Measurements from ENCODE around the gene SEPTIN3. TPM values are rescaled to one million over a fixed set of nuclear protein-coding genes. Genes with fewer than 3 reads are reported as not detected.

The SEPTIN3 gene
- total RNA-seq, 3 donors from 2014 or later = 0.16 to 2.2 (median 1.6) TPM

DNA sequence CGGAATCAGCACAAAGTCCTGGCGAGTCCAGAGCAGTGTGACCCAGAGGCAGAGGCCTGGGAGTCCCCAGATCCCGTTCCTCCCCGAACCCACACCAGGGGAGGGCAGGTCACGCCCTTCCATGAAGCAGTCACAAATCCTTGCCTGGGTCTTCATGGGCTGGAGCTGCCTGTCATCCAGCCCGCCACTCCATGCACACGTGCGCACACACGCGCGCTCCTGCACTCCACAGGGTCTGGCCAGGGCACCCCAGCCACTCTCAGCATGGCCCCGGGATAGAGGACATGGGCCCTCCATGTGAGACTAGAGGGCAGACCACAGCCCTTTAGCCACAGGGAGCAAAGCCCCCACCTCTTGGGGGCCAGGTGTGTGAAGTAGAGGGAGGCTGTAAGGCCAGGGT is 36.9 kb upstream of the SEPTIN3 start:
- H3K27ac ChIP-seq = no peak overlapping the region
- no peaks in the 10 kb centered on the region for H3K27me3 ChIP-seq
- H3K36me3 ChIP-seq = no peaks in the 10 kb centered on the region
- H3K4me3 ChIP-seq = no peak overlapping the region
- no peaks in the 10 kb centered on the region for H3K4me1 ChIP-seq
- no peaks in the 10 kb centered on the region for H3K9me3 ChIP-seq
- intact Hi-C loops (cut with DNase I; ENCODE audit: low total_unique reads) = no loop called here
- TF ChIP-seq POLR2A (IDR thresholded peaks at IDR 0.05) (no peak), POLR2AphosphoS5 (IDR thresholded peaks at IDR 0.05) (no peak)
- TF ChIP-seq, protein P1, sequence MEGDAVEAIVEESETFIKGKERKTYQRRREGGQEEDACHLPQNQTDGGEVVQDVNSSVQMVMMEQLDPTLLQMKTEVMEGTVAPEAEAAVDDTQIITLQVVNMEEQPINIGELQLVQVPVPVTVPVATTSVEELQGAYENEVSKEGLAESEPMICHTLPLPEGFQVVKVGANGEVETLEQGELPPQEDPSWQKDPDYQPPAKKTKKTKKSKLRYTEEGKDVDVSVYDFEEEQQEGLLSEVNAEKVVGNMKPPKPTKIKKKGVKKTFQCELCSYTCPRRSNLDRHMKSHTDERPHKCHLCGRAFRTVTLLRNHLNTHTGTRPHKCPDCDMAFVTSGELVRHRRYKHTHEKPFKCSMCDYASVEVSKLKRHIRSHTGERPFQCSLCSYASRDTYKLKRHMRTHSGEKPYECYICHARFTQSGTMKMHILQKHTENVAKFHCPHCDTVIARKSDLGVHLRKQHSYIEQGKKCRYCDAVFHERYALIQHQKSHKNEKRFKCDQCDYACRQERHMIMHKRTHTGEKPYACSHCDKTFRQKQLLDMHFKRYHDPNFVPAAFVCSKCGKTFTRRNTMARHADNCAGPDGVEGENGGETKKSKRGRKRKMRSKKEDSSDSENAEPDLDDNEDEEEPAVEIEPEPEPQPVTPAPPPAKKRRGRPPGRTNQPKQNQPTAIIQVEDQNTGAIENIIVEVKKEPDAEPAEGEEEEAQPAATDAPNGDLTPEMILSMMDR (IDR thresholded peaks at IDR 0.05) = no peak
- no peak for DNase-seq (ENCODE audit: low spot score in 2 of 2)

DNA sequence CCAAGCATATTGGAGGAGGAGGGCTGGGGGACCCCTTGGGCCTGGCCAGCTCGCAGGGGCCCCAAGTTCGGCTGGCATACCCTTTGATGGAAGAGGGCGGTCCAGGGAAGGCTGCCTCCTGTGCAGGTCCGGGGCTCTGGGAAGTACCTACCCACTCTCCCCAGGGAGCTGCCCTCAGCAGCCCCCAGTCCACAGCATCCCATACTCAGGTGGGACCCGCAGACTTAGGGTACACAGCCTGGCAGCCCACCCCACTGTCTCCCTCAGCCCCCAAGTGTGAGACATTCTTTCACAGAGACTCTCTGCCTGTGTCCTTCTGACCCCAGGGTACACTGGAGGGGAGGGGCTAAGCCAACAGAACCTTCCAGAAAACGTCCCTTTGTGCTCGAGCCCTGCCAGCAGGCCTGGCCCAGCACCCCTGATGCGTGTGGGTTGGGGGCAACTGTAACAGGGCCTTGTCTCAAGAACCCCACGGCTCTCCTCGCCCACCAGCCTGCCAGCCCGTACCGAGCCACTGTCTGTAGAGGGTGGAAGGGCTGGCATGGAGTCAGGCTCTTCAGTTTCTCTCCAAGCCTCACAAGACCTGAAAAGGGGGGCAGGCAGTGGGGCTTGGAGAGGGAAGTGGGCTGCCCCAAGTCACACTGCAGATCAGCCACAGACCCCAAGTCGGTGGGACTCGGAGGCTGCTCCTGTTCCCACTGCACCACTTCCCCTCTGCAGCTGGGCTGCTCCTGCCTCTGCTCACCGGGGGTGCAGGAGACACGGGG is 35.6 kb upstream of the SEPTIN3 start:
- no peaks in the 10 kb centered on the region for H3K27me3 ChIP-seq
- no peak overlapping the region for H3K4me3 ChIP-seq
- DNase-seq (ENCODE audit: low spot score in 2 of 2) = no peak
- no peaks in the 10 kb centered on the region for H3K36me3 ChIP-seq
- H3K9me3 ChIP-seq = no peaks in the 10 kb centered on the region
- H3K4me1 ChIP-seq = no peaks in the 10 kb centered on the region
- H3K27ac ChIP-seq = no peak overlapping the region
- intact Hi-C loops (cut with DNase I; ENCODE audit: low total_unique reads) = no loop called here
- TF ChIP-seq POLR2A (IDR thresholded peaks at IDR 0.05) (no peak), POLR2AphosphoS5 (IDR thresholded peaks at IDR 0.05) (no peak)
- TF ChIP-seq, protein P1 (IDR thresholded peaks at IDR 0.05) = no peak

DNA sequence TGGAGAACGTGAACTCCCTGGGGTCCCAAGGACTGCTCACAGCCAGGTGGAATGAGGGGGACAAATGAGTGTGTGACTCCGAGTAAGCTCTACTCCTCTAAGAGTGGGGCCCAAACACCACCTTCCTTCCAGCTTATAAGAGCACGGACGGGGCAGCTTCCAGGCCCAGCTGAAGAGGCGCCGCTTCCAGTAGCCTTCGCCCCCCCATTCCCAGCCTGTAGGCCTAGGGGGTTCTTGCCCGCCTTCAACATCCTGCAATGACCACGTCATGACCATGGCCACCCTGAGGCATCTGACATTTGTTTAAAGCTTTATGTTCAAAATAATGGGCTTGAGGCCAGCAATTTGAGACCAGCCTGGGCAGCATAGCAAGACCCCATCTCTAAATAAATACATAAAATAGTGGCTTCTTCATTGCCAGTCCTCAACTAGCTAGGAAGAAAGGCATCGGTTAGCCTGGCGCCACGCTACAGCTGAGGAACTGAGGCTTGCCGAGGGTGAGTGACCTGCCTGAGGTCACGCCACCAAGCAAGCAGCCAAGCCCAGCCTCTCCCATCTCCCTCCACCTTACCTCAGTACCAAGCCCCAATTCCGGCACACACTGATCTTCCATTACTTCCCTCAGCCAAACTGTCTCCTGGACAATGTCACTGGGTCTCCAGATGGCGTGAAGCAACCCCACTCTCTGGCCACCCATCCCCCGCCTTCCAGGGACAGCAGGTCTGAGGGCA is 34.8 kb upstream of the SEPTIN3 start:
- Histone ChIP-seq H3K4me1 (no peaks in the 10 kb centered on the region), H3K27me3 (no peaks in the 10 kb centered on the region), H3K9me3 (no peaks in the 10 kb centered on the region), H3K36me3 (no peaks in the 10 kb centered on the region), H3K4me3 (no peak overlapping the region), H3K27ac (no peak overlapping the region)
- TF ChIP-seq, protein P1 (IDR thresholded peaks at IDR 0.05) = no peak
- TF ChIP-seq POLR2A (IDR thresholded peaks at IDR 0.05) (no peak), POLR2AphosphoS5 (IDR thresholded peaks at IDR 0.05) (no peak)
- no peak for DNase-seq (ENCODE audit: low spot score in 2 of 2)
- intact Hi-C loops (cut with DNase I; ENCODE audit: low total_unique reads) = no loop called here

DNA sequence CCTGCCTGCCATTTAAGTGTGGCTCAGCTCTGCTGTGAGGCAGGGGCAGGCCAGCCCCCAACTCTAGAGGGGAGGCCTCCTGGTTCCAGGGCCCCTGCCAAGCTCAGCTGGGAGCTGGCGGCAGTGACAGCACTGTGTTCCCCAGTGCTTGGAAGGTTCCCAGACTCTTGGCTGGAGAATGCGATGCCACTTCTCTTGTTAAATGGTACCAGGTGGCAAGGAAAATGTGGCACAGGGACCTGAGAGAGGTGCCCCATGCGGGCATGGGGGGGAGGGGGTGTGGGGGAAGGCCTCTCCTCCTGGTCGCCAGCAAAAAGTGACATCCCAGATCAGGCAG is 34.3 kb upstream of the SEPTIN3 start:
- intact Hi-C loops (cut with DNase I; ENCODE audit: low total_unique reads) = no loop called here
- Histone ChIP-seq H3K4me1 (no peaks in the 10 kb centered on the region), H3K27ac (no peak overlapping the region), H3K9me3 (no peaks in the 10 kb centered on the region), H3K36me3 (no peaks in the 10 kb centered on the region), H3K4me3 (no peak overlapping the region), H3K27me3 (no peaks in the 10 kb centered on the region)
- no peak for DNase-seq (ENCODE audit: low spot score in 2 of 2)
- TF ChIP-seq, protein P1 (IDR thresholded peaks at IDR 0.05) = no peak
- TF ChIP-seq POLR2AphosphoS5 (IDR thresholded peaks at IDR 0.05) (no peak), POLR2A (IDR thresholded peaks at IDR 0.05) (no peak)

DNA sequence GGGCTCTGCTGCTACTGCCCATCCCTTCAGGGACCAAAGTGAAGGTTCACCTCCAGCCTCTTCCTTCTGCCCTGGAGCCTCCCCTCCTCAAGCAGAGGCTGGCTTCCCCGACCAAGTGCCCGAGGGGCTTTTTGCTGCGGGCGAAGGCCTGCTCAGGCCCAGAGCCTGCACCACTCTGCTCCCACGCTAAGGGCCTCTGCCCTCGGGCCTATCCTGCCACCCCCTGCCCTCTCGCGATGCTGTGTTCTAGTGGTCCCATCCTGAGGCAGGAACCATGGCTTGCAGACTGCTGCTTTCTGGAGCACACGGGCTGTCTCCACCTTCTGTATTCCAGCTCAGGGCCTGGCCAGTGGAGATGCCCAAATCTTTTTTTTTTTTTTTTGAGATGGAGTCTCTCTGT is 33.7 kb upstream of the SEPTIN3 start:
- no peak for TF ChIP-seq POLR2AphosphoS5 (IDR thresholded peaks at IDR 0.05)
- no peak for TF ChIP-seq POLR2A (IDR thresholded peaks at IDR 0.05)
- TF ChIP-seq, protein P1 (IDR thresholded peaks at IDR 0.05) = no peak
- intact Hi-C loops (cut with DNase I; ENCODE audit: low total_unique reads) = no loop called here
- no peak overlapping the region for H3K27ac ChIP-seq

More for the DNA sequence above, 33.7 kb upstream of the SEPTIN3 start:
- no peaks in the 10 kb centered on the region for H3K36me3 ChIP-seq
- no peaks in the 10 kb centered on the region for H3K4me1 ChIP-seq
- H3K27me3 ChIP-seq = no peaks in the 10 kb centered on the region
- no peak overlapping the region for H3K4me3 ChIP-seq
- DNase-seq (ENCODE audit: low spot score in 2 of 2) = no peak
- H3K9me3 ChIP-seq = no peaks in the 10 kb centered on the region
